Activated CD4-positive, alpha-beta T cell treated with anti-CD3 and anti-CD28 coated beads, Interleukin-2, Interleukin-6, amounts not matched to agents 100 ng/mL and 50 ng/mL, durations not matched to agents 16 hours and 8 hours (primary cell): ENCODE results near the gene C17orf107.
A peak's percentile ranks its signal among the peaks of the same experiment; 100 is the strongest.

Experiments
- DNase-seq: peaks from one replicate; pipeline ENCODE4 v3.0.0-alpha.2; 2020

C17orf107 gene

GRCh38 chr17:4937553-4937952, 38.2 kb downstream of the C17orf107 start:
- no peak for DNase-seq

DNA sequence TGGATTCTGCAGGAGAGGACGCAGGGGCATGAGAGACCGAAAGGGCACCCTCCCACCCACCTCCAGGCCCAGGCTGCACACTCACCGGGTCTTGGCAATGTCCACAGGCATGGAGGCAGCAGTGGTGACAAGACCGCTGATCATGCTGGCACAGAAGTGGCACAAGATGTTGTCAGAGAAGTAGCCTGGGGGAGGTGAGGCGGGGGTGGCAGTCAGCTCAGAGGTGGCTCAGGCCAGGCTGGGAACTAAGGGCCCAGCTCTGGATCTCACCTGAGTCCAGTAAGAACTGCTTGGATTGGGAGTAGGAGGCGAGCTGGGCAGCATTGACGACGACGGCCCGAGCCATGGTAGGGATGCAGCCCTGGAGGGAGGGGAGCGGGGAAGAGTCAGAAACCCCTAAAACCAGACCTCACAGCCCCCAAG, 38.7 kb downstream of the C17orf107 start:
- no peak for DNase-seq

GRCh38 chr17:4938688-4939545, 39.6 kb downstream of the C17orf107 start:
- peak; percentile 22 for DNase-seq

DNA sequence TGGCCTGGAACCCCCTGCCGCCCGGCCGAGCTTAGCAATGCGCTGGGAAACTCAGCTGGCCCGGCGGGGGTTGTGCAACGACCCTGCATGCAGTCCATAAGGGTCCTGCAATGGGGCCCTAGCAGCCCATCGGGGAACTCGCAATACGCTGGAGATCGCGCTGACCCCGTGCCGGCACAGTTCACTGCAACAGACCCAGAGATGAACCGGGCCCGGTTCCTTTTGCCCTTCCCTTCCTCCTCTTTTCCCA, 40.1 kb downstream of the C17orf107 start:
- DNase-seq = no peak

DNA sequence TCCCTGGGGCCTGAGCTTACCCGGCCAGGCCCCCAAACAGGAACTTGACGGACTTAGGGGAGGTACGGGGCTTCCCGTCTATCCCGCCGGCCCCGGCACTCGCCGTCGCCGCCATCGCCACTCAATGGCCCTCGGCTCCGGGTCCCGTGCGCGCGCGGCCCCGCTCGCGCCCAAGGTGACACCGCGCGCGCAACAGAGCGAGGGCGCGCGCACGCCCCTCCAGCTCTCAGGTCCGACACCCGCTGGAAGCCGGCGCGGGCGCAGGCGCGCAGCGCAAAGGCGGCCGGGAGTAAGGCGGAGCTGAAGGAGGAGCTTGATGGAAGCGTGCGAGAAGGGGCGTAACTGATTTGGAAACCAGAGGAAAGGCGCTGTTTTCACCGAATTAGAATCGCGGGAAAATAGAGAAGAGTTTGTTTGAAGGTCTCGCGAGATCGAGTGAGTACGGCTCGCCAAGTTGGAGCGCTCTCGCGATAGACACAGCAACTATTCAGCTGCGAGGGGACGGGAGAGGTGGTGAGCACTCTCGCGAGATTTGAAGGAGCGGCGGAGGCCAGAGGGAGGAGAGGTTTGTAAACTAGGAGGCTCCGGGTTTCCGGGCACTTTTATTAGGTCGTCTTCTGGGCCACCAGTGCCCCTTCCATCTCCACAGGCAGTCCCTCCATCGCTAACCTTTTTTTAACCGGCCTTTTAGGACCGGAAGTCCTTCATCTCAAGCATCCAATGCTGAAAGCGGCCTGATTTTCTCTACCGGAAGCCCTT, 40.6 kb downstream of the C17orf107 start, which contains the start of the genes RNF167 and SLC25A11:
Gene RNF167, plus strand, starts transcription at position 473 of the 759 bp plus-strand sequence. CDS start 642 bp downstream, outside the sequence.
Gene SLC25A11, minus strand, starts transcription at position 251 of the 759 bp plus-strand sequence. Its CDS starts 136 bp downstream, at position 115.
- peak; percentile 99 for DNase-seq

GRCh38 chr17:4940555-4941318, 41.4 kb downstream of the C17orf107 start:
- peak; percentile 69 for DNase-seq

GRCh38 chr17:4941319-4941610, 41.9 kb downstream of the C17orf107 start:
- DNase-seq = no peak

DNA sequence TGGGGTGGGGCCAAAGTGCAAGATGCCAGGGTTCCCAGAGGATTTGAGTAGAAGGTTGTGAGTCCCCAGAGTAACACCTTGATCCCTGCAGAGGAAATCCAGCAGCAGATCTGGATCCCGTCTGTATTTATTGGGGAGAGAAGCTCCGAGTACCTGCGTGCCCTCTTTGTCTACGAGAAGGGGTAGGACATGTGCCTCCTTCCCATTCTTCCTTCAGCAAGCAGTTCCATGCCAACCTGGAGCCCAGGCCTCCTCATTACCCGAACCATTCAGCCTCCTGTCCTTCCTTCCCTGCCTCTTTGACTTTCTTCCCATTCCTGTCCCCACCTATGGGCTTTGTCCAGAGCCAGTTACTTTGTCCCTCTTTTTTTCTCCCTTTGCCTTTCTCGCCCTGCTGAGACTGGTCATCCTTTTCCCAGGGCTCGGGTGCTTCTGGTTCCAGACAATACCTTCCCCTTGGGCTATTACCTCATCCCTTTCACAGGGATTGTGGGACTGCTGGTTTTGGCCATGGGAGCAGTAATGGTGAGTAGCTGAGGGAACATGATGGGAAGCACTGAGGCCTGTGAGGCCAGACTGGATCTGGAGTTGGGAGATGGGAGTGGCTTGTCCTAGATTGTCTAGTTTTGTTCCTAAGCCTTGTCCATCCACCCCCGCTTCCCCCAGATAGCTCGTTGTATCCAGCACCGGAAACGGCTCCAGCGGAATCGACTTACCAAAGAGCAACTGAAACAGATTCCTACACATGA, 43.6 kb downstream of the C17orf107 start:
- DNase-seq = no peak

DNA sequence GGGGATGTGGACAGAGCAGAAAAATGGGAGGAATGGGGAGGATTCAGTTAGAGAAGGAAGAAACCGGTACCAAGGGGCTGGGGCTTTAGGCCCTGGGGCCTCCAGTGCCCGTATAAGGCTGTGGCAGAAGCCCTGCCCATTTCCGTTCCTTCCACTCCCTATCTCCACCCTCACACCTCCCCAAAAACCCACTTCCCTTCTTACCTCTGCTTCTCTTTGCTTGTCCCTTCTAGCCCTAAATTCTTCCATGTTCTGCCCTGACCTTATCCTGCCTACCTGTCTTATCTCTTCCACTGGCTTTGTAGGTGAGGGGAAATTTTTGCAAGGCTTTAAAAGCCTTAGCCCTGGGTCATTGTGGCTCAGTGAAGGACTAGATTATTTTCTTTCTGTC, 44.8 kb downstream of the C17orf107 start:
- DNase-seq = peak; percentile 86

DNA sequence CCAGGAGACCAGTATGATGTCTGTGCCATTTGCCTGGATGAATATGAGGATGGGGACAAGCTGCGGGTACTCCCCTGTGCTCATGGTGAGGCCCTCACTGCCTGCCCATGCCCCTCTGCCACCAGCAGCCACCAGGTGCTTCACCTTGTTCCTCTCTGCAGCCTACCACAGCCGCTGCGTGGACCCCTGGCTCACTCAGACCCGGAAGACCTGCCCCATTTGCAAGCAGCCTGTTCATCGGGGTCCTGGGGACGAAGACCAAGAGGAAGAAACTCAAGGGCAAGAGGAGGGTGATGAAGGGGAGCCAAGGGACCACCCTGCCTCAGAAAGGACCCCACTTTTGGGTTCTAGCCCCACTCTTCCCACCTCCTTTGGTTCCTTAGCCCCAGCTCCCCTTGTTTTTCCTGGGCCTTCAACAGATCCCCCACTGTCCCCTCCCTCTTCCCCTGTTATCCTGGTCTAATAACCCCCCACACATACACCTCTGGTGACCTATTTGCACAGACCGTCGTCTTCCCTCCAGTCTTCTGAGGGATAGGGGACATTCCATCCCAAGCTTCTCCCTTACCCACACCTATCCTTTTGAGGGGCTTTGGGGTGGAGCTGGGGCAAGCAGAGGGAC, 45.3 kb downstream of the C17orf107 start:
- DNase-seq = peak; percentile 53

DNA sequence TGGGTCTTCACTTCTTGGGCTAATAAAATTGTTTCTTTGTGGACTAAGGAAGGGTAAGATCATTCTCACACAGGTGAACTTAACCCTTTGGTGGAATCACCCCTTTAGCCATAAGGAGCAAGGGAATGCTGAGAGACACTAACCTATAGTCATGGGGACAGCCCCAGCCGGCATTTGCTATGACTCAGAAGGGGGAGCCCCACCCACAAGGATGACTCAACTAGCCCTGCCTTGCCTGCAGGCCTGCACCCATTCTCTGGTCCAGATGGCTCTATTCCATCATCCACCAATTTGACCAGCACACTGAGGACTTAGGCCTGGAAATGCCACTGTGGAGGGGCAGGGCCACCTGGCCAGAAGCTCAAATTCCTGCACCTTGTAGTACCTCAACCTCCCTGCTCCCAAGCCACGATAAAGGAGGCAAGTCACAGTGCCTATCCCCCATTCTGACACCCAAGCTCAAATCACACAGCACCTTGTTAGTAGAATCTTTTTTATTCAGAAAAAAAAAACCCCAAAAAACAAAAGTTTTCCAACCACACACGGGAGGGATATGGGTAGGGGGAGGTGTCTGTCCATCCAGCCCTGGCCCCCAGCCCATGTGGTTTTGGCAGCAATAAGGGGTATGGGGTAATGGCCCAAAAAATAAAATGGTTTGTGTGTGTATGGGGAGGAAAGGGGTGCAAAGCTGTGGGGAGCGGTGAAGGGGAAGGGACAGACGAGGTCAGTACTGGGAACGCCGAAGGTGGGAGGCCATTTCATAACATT, 46.0 kb downstream of the C17orf107 start:
- peak; percentile 93 for DNase-seq

DNA sequence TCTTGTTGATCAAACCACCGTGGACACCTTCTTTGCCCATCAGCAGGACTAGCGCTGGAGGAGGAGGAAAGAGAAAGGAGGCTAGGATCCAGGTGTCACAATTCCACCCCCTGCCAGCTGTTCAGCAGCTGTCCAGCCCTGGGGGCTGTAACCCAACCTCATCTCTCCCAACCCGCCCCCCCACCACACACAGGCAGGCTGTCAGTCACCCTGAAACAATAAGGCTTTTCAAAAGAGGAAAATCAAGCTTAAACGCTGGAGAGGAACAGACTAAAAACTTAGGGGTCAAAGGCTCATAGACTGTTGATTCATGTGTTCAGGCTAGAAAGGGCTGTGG, 46.6 kb downstream of the C17orf107 start:
- no peak for DNase-seq

GRCh38 chr17:4946312-4946976, 47.1 kb downstream of the C17orf107 start:
- peak; percentile 23 for DNase-seq

GRCh38 chr17:4947010-4947410, 47.7 kb downstream of the C17orf107 start:
- no peak for DNase-seq

DNA sequence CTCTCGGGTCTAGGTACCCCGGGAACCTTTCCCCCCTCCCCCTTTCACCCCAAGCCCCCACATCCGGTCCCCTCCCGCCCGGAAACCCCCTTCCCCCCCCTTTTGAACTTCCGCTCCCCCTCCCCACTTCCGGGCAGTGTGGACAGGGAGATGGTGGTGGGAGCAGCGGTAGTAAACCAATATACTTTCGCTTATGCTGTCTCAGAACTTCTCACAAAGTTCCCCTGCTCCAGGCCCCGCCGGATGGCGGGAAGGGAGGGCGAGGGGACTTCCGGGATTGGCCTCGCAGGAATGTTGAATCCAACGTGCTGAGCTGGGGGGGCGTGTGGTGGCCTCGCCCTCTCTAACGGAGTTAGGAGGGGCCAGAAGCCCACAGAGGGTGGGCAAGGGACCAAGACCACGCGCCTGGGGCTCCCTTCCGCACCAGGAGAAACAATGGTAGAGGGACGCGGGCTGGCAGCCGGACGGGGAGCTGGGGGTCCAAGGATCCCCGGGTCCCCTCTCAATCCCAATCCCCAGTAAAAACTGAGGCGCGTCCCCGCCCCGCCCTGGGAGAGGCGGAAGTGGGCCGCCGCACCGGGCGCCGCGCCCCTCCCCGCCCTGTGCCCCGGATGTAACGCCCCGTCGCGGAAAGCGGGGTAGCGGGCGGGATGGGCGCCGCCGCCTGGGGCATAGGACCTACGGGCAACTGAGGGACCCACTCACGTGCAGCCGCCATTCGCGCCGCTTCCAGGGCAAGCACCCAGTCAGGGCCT, 48.3 kb downstream of the C17orf107 start:
- DNase-seq = peak; percentile 86

DNA sequence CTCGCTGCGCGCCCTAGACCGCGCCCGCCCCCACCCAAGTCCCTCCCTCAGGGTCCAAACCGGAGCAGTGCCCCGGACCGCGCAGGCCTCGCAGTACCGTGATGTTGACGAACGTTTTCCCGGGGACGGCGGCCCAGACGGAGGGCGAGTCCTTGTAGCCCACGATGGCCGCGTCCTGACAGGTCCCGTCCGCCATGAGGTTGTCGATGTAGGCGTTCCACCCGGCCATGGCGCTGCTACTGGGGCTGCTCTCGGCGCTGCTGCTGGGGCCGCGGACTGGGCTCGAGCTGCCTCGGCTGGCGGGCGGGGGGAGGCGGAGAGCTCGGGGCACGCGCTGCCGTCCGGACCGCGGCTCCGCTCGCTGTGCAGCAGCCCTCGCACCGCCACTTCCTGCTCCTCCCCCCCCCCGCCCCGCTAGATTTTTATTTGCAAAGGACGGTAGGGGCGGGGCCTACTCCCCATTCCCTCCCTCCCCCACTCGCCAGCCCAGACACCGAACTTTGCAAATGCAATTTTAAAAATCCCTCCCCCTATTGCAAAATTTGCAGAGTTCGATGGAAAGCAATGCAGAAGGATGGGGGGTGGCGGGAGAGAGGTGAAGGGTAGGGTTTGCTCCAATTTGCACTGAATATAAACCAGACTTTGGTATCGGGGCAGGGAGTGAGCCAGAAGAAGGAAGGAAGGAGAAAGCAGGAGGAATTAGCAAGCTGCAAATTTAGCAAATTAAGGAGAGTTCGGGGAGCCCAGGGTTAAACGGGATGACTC, 49.0 kb downstream of the C17orf107 start, which contains the start of gene PFN1:
Gene PFN1, minus strand, starts transcription at position 365 of the 765 bp plus-strand sequence. Its CDS starts 136 bp downstream, at position 229.
- peak; percentile 95 for DNase-seq

- peak; percentile 88 for DNase-seq
Observed at GRCh38 chr17:4948931-4949320, 49.6 kb downstream of the C17orf107 start.

DNA sequence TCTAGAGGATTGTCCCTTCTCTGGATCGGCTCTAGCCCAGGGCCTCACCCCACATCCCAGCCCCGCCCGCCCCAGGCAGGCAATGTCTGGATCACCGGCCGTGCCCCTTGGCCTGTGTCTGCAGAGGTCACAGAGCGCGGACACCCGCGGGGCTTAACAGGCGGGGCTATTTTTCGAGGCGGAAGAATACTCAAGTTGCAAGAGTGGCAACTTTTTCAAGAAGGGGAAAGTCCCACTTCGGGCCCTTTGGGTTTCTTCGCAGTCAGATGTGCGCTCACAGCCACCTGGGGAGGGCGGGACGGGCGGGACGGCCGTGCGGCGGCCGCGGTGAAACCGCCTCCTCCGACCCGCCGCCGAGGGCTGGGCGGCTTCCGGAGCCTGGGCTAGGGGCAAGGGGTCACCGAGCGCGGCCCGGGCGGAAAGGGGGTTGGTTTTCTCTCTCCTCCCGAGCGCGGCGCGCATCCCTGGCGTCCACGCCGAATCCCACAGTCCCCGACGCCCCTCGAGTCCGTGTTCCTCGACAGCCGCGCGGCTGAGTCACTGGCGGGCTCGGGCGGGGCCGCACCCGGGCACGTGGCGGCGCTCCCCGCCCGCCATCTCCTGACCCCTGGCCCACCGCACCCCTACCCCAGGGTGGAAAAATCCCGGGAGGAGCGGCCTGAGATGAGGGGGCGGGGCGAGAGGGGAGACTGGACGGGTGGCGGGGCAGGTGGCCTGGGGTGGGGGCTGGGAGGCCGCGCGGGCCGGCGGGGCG, 50.2 kb downstream of the C17orf107 start:
- DNase-seq = peak; percentile 90
